ENCODE measurements around the gene LINC01488.

DNA sequence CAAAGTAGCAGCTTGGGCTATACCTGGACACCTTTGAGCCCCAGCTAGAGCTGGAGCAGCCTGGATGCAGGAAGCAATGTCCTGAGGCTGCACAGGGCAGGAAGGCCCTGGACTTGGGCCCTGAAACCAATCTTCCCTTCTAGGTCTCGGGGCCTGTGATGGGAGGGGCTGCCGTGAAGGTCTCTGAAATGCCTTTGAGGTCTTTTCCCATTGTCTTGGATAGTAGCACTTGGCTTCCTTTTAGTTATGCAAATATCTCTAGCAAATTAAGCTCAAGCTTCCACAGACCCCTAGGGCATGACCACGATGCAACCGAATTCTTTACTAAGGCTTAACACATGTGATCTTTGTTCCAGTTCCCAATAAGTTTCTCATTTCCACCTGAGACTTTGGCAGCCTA lies 40.0 kb downstream of the LINC01488 start:
- TF ChIP-seq, protein P1, sequence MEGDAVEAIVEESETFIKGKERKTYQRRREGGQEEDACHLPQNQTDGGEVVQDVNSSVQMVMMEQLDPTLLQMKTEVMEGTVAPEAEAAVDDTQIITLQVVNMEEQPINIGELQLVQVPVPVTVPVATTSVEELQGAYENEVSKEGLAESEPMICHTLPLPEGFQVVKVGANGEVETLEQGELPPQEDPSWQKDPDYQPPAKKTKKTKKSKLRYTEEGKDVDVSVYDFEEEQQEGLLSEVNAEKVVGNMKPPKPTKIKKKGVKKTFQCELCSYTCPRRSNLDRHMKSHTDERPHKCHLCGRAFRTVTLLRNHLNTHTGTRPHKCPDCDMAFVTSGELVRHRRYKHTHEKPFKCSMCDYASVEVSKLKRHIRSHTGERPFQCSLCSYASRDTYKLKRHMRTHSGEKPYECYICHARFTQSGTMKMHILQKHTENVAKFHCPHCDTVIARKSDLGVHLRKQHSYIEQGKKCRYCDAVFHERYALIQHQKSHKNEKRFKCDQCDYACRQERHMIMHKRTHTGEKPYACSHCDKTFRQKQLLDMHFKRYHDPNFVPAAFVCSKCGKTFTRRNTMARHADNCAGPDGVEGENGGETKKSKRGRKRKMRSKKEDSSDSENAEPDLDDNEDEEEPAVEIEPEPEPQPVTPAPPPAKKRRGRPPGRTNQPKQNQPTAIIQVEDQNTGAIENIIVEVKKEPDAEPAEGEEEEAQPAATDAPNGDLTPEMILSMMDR (IDR thresholded peaks at IDR 0.05): no peak
- TF ChIP-seq EZH2 (IDR thresholded peaks at IDR 0.05; ENCODE audit: borderline replicate concordance, insufficient read depth, low read depth, low read length, poor library complexity, severe bottlenecking): no peak

Measured in B cell (primary cell).